Measurements from ENCODE around the gene ARRB1. TPM values are rescaled to one million over a fixed set of nuclear protein-coding genes. Genes with fewer than 3 reads are reported as not detected.

The ARRB1 gene
- polyA plus RNA-seq, 1 of the 3 experiments (the other 2 are of a cell fraction), result 7.0 TPM

GRCh38 chr11:75383246-75383645, 31.8 kb upstream of the ARRB1 start:
- no peaks in the 10 kb centered on the region for H3K79me2 ChIP-seq (ENCODE audit: insufficient read depth)
- no peak overlapping the region for H3K4me3 ChIP-seq (ENCODE audit: low read depth in 2 of 2, low read length in 1 of 2)
- CTCF ChIA-PET, result interaction anchor here (1.2 to 24.8 kb wide), 10 partner anchors 9 to 243 kb away, joined by 3 to 701 read pairs (median 10); partner anchors contain the start of gene ARRB1
- DNase-seq, result no peak
- WGBS (ENCODE audit: low lambda C conversion rate), result 68% methylated on average over 3 of the region's 3 CpGs
- no peaks in the 10 kb centered on the region for H3K36me3 ChIP-seq (replicated peaks in 1 of 2; ENCODE audit: control insufficient read depth in 1 of 2, insufficient read depth in 2 of 2, low read length in 1 of 2)
- H3F3A ChIP-seq (replicated peaks; ENCODE audit: insufficient read depth), result no peaks in the 10 kb centered on the region
- H3K27ac ChIP-seq (ENCODE audit: low read depth in 2 of 2, low read length in 1 of 2), result no peak overlapping the region
- H3K27me3 ChIP-seq (ENCODE audit: insufficient read depth), result no peaks in the 10 kb centered on the region
- no peaks in the 10 kb centered on the region for H4K20me1 ChIP-seq (ENCODE audit: insufficient read depth)
- no peak overlapping the region for H3K9ac ChIP-seq
- H3K9me2 ChIP-seq, result no peaks in the 10 kb centered on the region
- no peak for TF ChIP-seq NRF1 (IDR thresholded peaks at IDR 0.05; ENCODE audit: low read depth, low read length)
- TF ChIP-seq CHD2 (IDR thresholded peaks at IDR 0.05; ENCODE audit: low read length, partially characterized antibody), result no peak
- no peak for TF ChIP-seq CTCF (IDR thresholded peaks at IDR 0.05)
- TF ChIP-seq FOXM1 (IDR thresholded peaks at IDR 0.05; ENCODE audit: low read depth), result no peak
- no peak for TF ChIP-seq JUND (IDR thresholded peaks at IDR 0.05)
- no peak for TF ChIP-seq RXRA (IDR thresholded peaks at IDR 0.05; ENCODE audit: borderline replicate concordance, low read depth)
- TF ChIP-seq REST (IDR thresholded peaks at IDR 0.05; ENCODE audit: low read depth, low read length), result no peak
- TF ChIP-seq GABPA (IDR thresholded peaks at IDR 0.05; ENCODE audit: low read depth), result no peak
- no peak for TF ChIP-seq RFX5 (IDR thresholded peaks at IDR 0.05; ENCODE audit: low read length)
- no peak for TF ChIP-seq TAF1 (IDR thresholded peaks at IDR 0.05; ENCODE audit: borderline replicate concordance, low read depth, low read length)
- peaks cover 0 to 2% of the 10 kb centered on the region in 2 experiments; a peak in 1 of 4 replicates for H3K4me1 ChIP-seq (ENCODE audit: control insufficient read depth in 1 of 2, insufficient read depth in 2 of 2, low read depth in 1 of 2, low read length in 1 of 2)
- no peak overlapping the region for H3K4me2 ChIP-seq
- H2AFZ ChIP-seq (ENCODE audit: low read depth), result no peak overlapping the region
- H3K9me3 ChIP-seq, result no peaks in the 10 kb centered on the region
- POLR2A ChIA-PET, result no interaction called here

- H3F3A ChIP-seq (replicated peaks; ENCODE audit: insufficient read depth), result no peaks in the 10 kb centered on the region
- H3K9me2 ChIP-seq, result no peaks in the 10 kb centered on the region
- no peaks in the 10 kb centered on the region for H3K9me3 ChIP-seq
- peaks cover 0 to 2% of the 10 kb centered on the region in 2 experiments; a peak in 1 of 4 replicates for H3K4me1 ChIP-seq (ENCODE audit: control insufficient read depth in 1 of 2, insufficient read depth in 2 of 2, low read depth in 1 of 2, low read length in 1 of 2)
- no peaks in the 10 kb centered on the region for H3K79me2 ChIP-seq (ENCODE audit: insufficient read depth)
- no peak for DNase-seq
- H3K4me2 ChIP-seq, result no peak overlapping the region
- no peaks in the 10 kb centered on the region for H3K27me3 ChIP-seq (ENCODE audit: insufficient read depth)
- no peaks in the 10 kb centered on the region for H3K36me3 ChIP-seq (replicated peaks in 1 of 2; ENCODE audit: control insufficient read depth in 1 of 2, insufficient read depth in 2 of 2, low read length in 1 of 2)
- H2AFZ ChIP-seq (ENCODE audit: low read depth), result no peak overlapping the region
- H3K4me3 ChIP-seq (ENCODE audit: low read depth in 2 of 2, low read length in 1 of 2), result no peak overlapping the region
- no peak overlapping the region for H3K27ac ChIP-seq (ENCODE audit: low read depth in 2 of 2, low read length in 1 of 2)
- 83% methylated on average over 7 of the region's 7 CpGs for WGBS (ENCODE audit: low lambda C conversion rate)
- ChIA-PET POLR2A (no interaction called here), CTCF (interaction anchor here (1.3 to 24.8 kb wide), 6 partner anchors 7 to 99 kb away, joined by 3 to 701 read pairs (median 22); no protein-coding TSS in a partner anchor)
- no peak overlapping the region for H3K9ac ChIP-seq
- TF ChIP-seq USF1 (IDR thresholded peaks at IDR 0.05; ENCODE audit: borderline replicate concordance, low read depth), result peak; percentile 39; the same call in 1 of the 2 replicates
- TF ChIP-seq NRF1 (IDR thresholded peaks at IDR 0.05; ENCODE audit: low read depth, low read length), result no peak
- no peak for TF ChIP-seq REST (IDR thresholded peaks at IDR 0.05; ENCODE audit: low read depth, low read length)
- TF ChIP-seq ELF1 (IDR thresholded peaks at IDR 0.05), result peak; percentile 35; the same call in 1 of the 2 replicates
- H4K20me1 ChIP-seq (ENCODE audit: insufficient read depth), result no peaks in the 10 kb centered on the region
Observed at GRCh38 chr11:75380716-75381420, 29.4 kb upstream of the ARRB1 start.

Data from SK-N-SH (cell line).